GM23248 (cell line): ENCODE data around the gene SERPINB2. TPM values are rescaled to one million over a fixed set of nuclear protein-coding genes. Genes with fewer than 3 reads are reported as not detected.

ENCODE experiments used
- DNase-seq: peaks from one replicate; pipeline ENCODE4 v3.0.0-alpha.2; 2015
- H2AFZ ChIP-seq: fragments of 200-600 bp; sonication (generic); 2 replicates; pipeline ENCODE4 v1.6.1; 2016; ENCODE audit warnings: antibody characterized with exemption
- H3F3A ChIP-seq: fragments of 200-600 bp; sonication (generic); 2 replicates; pipeline ENCODE4 v1.6.1; 2016; ENCODE audit warnings: mild to moderate bottlenecking, antibody characterized with exemption, mixed run types; ENCODE audit not compliant: insufficient read depth
- H3K27ac ChIP-seq: fragments of 200-600 bp; sonication (generic); 2 replicates; pipeline ENCODE4 v1.5.1; 2016; ENCODE audit warnings: mild to moderate bottlenecking
- H3K27me3 ChIP-seq: fragments of 200-600 bp; sonication (generic); replicated peaks from 2 replicates; pipeline ENCODE4 v1.6.1; 2016; ENCODE audit warnings: mild to moderate bottlenecking; ENCODE audit not compliant: insufficient read depth
- H3K36me3 ChIP-seq: fragments of 200-600 bp; sonication (generic); 2 replicates; pipeline ENCODE4 v1.6.1; 2016; ENCODE audit warnings: low read depth, mild to moderate bottlenecking
- H3K4me1 ChIP-seq: fragments of 200-600 bp; sonication (generic); 2 replicates; pipeline ENCODE4 v1.6.1; 2016; ENCODE audit warnings: mild to moderate bottlenecking; ENCODE audit not compliant: insufficient read depth
- H3K4me2 ChIP-seq: fragments of 200-600 bp; sonication (generic); one replicate; pipeline ENCODE4 v1.6.1; 2016; ENCODE audit warnings: mild to moderate bottlenecking; ENCODE audit not compliant: unreplicated experiment
- H3K4me3 ChIP-seq: fragments of 200-600 bp; sonication (generic); 2 replicates; pipeline ENCODE4 v1.5.1; 2016; ENCODE audit warnings: mild to moderate bottlenecking
- H3K79me2 ChIP-seq: fragments of 200-600 bp; sonication (generic); 2 replicates; pipeline ENCODE4 v1.6.1; 2016; ENCODE audit warnings: mild to moderate bottlenecking; ENCODE audit not compliant: insufficient read depth
- H3K9ac ChIP-seq: fragments of 200-600 bp; sonication (generic); 2 replicates; pipeline ENCODE4 v1.6.1; 2016; ENCODE audit warnings: mild to moderate bottlenecking
- H3K9me2 ChIP-seq: fragments of 200-600 bp; sonication (generic); 2 replicates; pipeline ENCODE4 v1.6.1; 2016; ENCODE audit warnings: mixed run types, mild to moderate bottlenecking, moderate library complexity; ENCODE audit not compliant: insufficient read depth
- H3K9me3 ChIP-seq: fragments of 200-600 bp; sonication (generic); one replicate; pipeline ENCODE4 v1.6.1; 2017; ENCODE audit warnings: low read depth
- H4K20me1 ChIP-seq: fragments of 200-600 bp; sonication (generic); 2 replicates; pipeline ENCODE4 v1.6.0; 2016; ENCODE audit not compliant: insufficient read depth
- EZH2 ChIP-seq: fragments of 200-600 bp; sonication (generic); IDR thresholded peaks from 2 replicates; pipeline ENCODE4 v1.6.1; 2018; ENCODE audit warnings: antibody characterized with exemption, mild to moderate bottlenecking; ENCODE audit not compliant: insufficient read depth, poor library complexity, severe bottlenecking
- EZH2phosphoT487 ChIP-seq: fragments of 200-600 bp; sonication (generic); IDR thresholded peaks from 2 replicates; pipeline ENCODE4 v1.6.1; 2018; ENCODE audit warnings: antibody characterized with exemption, moderate library complexity, mild to moderate bottlenecking, low read depth; ENCODE audit not compliant: insufficient read depth
- WGBS, 2 experiments: methylation state at CpG; one replicate each; pipeline ENCODE4 v1.1.6; 2015 to 2017; ENCODE audit warnings: low lambda C conversion rate in 2 of 2, low coverage in 1 of 2; ENCODE audit errors: missing lambda C conversion rate in 2 of 2; 5-methylcytosine and 5-hydroxymethylcytosine counted together
- in situ Hi-C: fragments of 300-500 bp; cut with MboI; formaldehyde crosslinking; loops from 2 replicates; pipeline ENCODE4 v1.15.0; 2020
- polyA plus RNA-seq: library from polyadenylated mRNA; unstranded; fragments of >200 nt; fragmentation: Nextera tagmentation; extraction: Ambion mirVana; gene quantifications from 2 replicates; pipeline ENCODE4 v1.2.1, GENCODE V29; 2016
- total RNA-seq: library from RNA; depleted of rRNA; stranded (reverse); fragments of >200 nt; shearing (Covaris generic); gene quantifications from 2 replicates; pipeline ENCODE4 v1.2.3, GENCODE V29; 2014; rRNA removed

SERPINB2 gene, protein sequence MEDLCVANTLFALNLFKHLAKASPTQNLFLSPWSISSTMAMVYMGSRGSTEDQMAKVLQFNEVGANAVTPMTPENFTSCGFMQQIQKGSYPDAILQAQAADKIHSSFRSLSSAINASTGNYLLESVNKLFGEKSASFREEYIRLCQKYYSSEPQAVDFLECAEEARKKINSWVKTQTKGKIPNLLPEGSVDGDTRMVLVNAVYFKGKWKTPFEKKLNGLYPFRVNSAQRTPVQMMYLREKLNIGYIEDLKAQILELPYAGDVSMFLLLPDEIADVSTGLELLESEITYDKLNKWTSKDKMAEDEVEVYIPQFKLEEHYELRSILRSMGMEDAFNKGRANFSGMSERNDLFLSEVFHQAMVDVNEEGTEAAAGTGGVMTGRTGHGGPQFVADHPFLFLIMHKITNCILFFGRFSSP
- total RNA-seq: 6.1 and 13.0 TPM in 2 replicates
- polyA plus RNA-seq: 10.6 and 10.7 TPM in 2 replicates

DNA sequence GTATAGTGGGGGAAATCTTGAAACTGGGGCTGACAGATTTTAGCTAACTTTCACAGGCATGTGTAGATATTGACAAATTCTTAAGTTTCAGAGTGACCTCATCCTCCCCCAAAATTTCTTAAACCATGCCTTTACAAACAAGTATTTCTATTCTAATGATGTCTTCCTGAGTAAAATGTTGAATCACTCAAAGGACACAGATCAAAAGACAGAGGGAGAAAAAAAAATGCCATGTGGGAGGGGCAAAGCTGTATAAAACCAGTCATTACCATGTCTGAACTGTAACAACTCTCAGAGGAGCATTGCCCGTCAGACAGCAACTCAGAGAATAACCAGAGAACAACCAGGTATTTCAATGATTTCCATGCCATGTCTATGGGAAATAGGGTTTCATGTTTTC lies at the start of gene SERPINB2:
Gene SERPINB2 (plus strand): TSS at position 282 of the 400 bp plus-strand sequence. CDS start 3,740 bp downstream, outside the sequence.
- no peak within 1 kb of the TSS for H3K27ac ChIP-seq
- in situ Hi-C loops: no loop called here
- no peaks in the 10 kb centered on the region for H3K9me3 ChIP-seq
- peak; percentile 73 for DNase-seq
- H3K9ac ChIP-seq: 0 out of 2 replicates have a peak within 1 kb of the TSS, but pooled peaks have one; percentile 14
- peak within 1 kb of the TSS; percentile 50 for H3K4me2 ChIP-seq
- 0 out of 2 replicates have a peak, but pooled peaks have one; percentile 25 for TF ChIP-seq EZH2phosphoT487
- TF ChIP-seq EZH2: no peak
- 20 to 35% methylated on average over 1 of the region's 1 CpG for WGBS, 2 experiments
- no peak within 1 kb of the TSS for H2AFZ ChIP-seq
- H3K4me1 ChIP-seq: peaks cover 34% of the 10 kb centered on the region
- H3K79me2 ChIP-seq: no peaks in the 10 kb centered on the region
- H4K20me1 ChIP-seq: no peaks in the 10 kb centered on the region
- peak within 1 kb of the TSS; percentile 38 for H3K4me3 ChIP-seq
- peaks cover 8% of the 10 kb centered on the region for H3F3A ChIP-seq
- H3K9me2 ChIP-seq: no peaks in the 10 kb centered on the region
- no peaks in the 10 kb centered on the region for H3K27me3 ChIP-seq
- H3K36me3 ChIP-seq: no peaks in the 10 kb centered on the region

GRCh38 chr18:63843008-63843407 lies 44.5 kb upstream of the SERPINB2 start:
- no peaks in the 10 kb centered on the region for H3K27me3 ChIP-seq
- 68 to 80% methylated on average over 7 of the region's 7 CpGs for WGBS, 2 experiments
- H4K20me1 ChIP-seq: no peaks in the 10 kb centered on the region
- TF ChIP-seq EZH2 (no peak), EZH2phosphoT487 (no peak)
- in situ Hi-C loops: loop anchor here (10.0 to 25.0 kb wide), 5 partner anchors 92 to 831 kb away; partner anchors contain the start of genes KDSR and SERPINB13
- H3K27ac ChIP-seq: no peak overlapping the region
- no peak overlapping the region for H3K4me3 ChIP-seq
- no peaks in the 10 kb centered on the region for H3K4me1 ChIP-seq
- no peaks in the 10 kb centered on the region for H3F3A ChIP-seq
- no peaks in the 10 kb centered on the region for H3K9me2 ChIP-seq
- H3K4me2 ChIP-seq: no peak overlapping the region
- H2AFZ ChIP-seq: no peak overlapping the region
- no peaks in the 10 kb centered on the region for H3K9me3 ChIP-seq
- H3K9ac ChIP-seq: no peak overlapping the region
- no peaks in the 10 kb centered on the region for H3K79me2 ChIP-seq
- no peak for DNase-seq
- no peaks in the 10 kb centered on the region for H3K36me3 ChIP-seq

DNA sequence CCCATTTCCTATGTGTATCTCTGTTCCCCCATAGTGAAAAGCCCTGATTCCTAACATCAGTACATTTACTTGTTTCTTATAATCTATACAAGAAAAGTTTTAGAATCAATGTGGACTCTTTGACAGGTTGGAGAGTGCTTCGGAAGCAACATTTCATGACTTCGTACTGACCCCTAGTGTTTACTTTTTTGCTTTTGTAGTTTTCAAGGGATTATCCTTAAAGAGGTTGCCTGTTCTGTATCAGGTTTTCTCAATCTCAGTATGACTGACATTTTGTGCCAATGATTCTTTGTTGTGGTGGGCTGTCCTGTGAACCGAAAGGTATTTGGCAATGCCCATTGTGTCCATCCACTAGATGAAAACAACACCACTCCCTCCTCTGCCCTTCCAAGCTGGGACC lies 43.3 kb upstream of the SERPINB2 start:
- Histone ChIP-seq H3K9ac (no peak overlapping the region), H3K9me3 (no peaks in the 10 kb centered on the region), H3K9me2 (no peaks in the 10 kb centered on the region), H3K4me1 (no peaks in the 10 kb centered on the region), H3F3A (no peaks in the 10 kb centered on the region), H3K27me3 (no peaks in the 10 kb centered on the region), H3K4me2 (no peak overlapping the region), H2AFZ (no peak overlapping the region), H3K4me3 (no peak overlapping the region), H3K36me3 (no peaks in the 10 kb centered on the region), H4K20me1 (no peaks in the 10 kb centered on the region), H3K27ac (no peak overlapping the region), H3K79me2 (no peaks in the 10 kb centered on the region)
- DNase-seq: peak; percentile 66
- in situ Hi-C loops: loop anchor here (10.0 to 25.0 kb wide), 5 partner anchors 91 to 832 kb away; partner anchors contain the start of genes KDSR and SERPINB13
- TF ChIP-seq EZH2 (no peak), EZH2phosphoT487 (no peak)
- 7 to 8% methylated on average over 3 of the region's 3 CpGs for WGBS, 2 experiments

DNA sequence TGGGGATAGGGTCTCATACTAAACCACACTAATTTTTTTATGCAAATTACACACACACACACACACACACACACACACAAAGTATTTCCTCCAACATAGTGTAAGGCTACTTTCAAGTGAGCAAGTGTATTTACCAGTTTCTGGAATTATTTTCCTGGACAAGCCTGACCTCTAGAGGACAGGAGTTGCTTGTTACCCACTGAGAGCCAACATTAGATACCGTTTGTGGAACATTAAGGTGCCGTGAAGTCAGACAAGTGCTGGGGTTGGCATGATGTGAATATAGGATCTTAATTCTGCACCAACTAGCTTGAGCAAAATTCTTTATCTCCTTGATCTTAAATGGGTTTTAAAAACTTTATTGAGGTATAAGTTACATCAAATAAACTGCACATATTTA lies 39.3 kb upstream of the SERPINB2 start:
- no peak overlapping the region for H2AFZ ChIP-seq
- in situ Hi-C loops: loop anchor here (5.0 to 25.0 kb wide), 6 partner anchors 87 to 836 kb away; partner anchors contain the start of genes KDSR and SERPINB13

More for the DNA sequence above, 39.3 kb upstream of the SERPINB2 start:
- Histone ChIP-seq H3K4me1 (no peaks in the 10 kb centered on the region), H3K27me3 (no peaks in the 10 kb centered on the region), H3F3A (no peaks in the 10 kb centered on the region), H3K79me2 (no peaks in the 10 kb centered on the region), H3K4me3 (no peak overlapping the region), H4K20me1 (no peaks in the 10 kb centered on the region), H3K27ac (no peak overlapping the region), H3K9me2 (no peaks in the 10 kb centered on the region), H3K9me3 (no peaks in the 10 kb centered on the region), H3K9ac (no peak overlapping the region), H3K4me2 (no peak overlapping the region), H3K36me3 (no peaks in the 10 kb centered on the region)
- 7% methylated on average over 2 of the region's 2 CpGs for WGBS, 2 experiments
- TF ChIP-seq EZH2 (no peak), EZH2phosphoT487 (no peak)
- peak; percentile 76 for DNase-seq
